Osteocyte (in vitro differentiated cells): ENCODE data around the gene KIAA1755. TPM values are rescaled to one million over a fixed set of nuclear protein-coding genes. Genes with fewer than 3 reads are reported as not detected.
"Not testable (repeated sequence)": the region's sequence is repeated elsewhere in the genome, so short reads cannot be mapped to it uniquely, and the experiment has no call there.

ENCODE experiments used
- DNase-seq: peaks from one replicate; pipeline ENCODE4 v3.0.0; 2021; ENCODE audit warnings: mixed read lengths; ENCODE audit not compliant: unreplicated experiment; ENCODE audit errors: extremely low spot score
- H3K27ac Mint-ChIP-seq: one replicate; pipeline ENCODE4 v1.8.0; 2021; ENCODE audit warnings: mild to moderate bottlenecking, mixed read lengths; ENCODE audit not compliant: unreplicated experiment
- H3K27me3 Mint-ChIP-seq: one replicate; pipeline ENCODE4 v1.8.0; 2021; ENCODE audit warnings: mixed read lengths; ENCODE audit not compliant: unreplicated experiment
- H3K36me3 Mint-ChIP-seq: one replicate; pipeline ENCODE4 v1.8.0; 2021; ENCODE audit warnings: mixed read lengths; ENCODE audit not compliant: unreplicated experiment
- H3K4me1 Mint-ChIP-seq: one replicate; pipeline ENCODE4 v1.8.0; 2021; ENCODE audit warnings: mixed read lengths; ENCODE audit not compliant: unreplicated experiment
- H3K4me3 Mint-ChIP-seq: one replicate; pipeline ENCODE4 v1.8.0; 2021; ENCODE audit warnings: mild to moderate bottlenecking, moderate library complexity, mixed read lengths; ENCODE audit not compliant: unreplicated experiment
- H3K9me3 Mint-ChIP-seq: one replicate; pipeline ENCODE4 v1.8.0; 2021; ENCODE audit warnings: mixed read lengths; ENCODE audit not compliant: unreplicated experiment
- total RNA-seq: library from RNA; stranded (reverse); gene quantifications from 2 replicates; pipeline ENCODE4 v1.2.1, GENCODE V29; 2021
- TF ChIP-seq, protein P1 (sequence below): fragments of 200-600 bp; sonication (generic); IDR thresholded peaks from 2 replicates; pipeline ENCODE4 v1.5.0; 2021; ENCODE audit warnings: antibody characterized with exemption, mild to moderate bottlenecking, moderate library complexity

KIAA1755 gene
- total RNA-seq, 1 donor from 2014 or later, result 50.2 TPM

DNA sequence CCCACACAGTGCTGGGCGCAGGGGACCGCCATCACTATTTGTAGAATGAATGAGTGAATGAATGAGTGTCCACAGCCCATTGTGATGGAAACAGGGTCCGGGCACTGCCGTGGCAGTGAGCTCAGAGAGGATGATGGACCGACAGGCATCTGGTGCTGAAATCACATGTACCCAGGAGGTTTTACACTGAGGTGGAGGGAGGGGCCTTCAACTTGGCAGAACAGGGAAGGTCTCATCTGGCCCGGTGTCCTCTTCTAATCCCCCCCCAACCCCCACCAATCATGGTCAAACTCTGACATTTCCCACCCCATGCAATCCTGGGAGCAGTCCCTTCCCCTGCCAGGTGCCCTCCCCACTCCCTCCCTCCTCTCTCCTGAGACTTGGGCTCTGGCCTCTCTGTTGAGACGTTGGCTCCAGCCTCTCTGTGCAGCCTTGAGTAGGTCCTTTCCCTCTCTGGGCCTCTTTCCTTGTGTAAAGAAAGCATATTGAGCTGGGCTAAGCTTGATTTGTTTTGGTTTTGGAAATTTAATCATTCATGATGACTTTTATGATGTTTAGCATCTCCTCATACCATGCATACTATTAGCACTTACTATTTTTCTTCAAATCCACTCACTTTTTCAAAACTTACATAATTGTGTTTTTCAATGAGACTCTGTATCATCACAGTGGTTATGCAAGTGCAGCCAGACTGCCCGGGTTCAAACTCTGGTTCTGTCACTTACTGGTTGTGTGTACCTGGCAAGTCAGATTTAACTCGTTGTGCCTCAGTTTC is 10.8 kb downstream of the KIAA1755 start:
- H3K9me3 Mint-ChIP-seq, result no peaks in the 10 kb centered on the region
- no peak for DNase-seq
- H3K27ac Mint-ChIP-seq, result no peak overlapping the region
- peaks cover 28% of the 10 kb centered on the region for H3K36me3 Mint-ChIP-seq
- H3K27me3 Mint-ChIP-seq, result no peaks in the 10 kb centered on the region
- H3K4me3 Mint-ChIP-seq, result no peak overlapping the region
- TF ChIP-seq, protein P1, sequence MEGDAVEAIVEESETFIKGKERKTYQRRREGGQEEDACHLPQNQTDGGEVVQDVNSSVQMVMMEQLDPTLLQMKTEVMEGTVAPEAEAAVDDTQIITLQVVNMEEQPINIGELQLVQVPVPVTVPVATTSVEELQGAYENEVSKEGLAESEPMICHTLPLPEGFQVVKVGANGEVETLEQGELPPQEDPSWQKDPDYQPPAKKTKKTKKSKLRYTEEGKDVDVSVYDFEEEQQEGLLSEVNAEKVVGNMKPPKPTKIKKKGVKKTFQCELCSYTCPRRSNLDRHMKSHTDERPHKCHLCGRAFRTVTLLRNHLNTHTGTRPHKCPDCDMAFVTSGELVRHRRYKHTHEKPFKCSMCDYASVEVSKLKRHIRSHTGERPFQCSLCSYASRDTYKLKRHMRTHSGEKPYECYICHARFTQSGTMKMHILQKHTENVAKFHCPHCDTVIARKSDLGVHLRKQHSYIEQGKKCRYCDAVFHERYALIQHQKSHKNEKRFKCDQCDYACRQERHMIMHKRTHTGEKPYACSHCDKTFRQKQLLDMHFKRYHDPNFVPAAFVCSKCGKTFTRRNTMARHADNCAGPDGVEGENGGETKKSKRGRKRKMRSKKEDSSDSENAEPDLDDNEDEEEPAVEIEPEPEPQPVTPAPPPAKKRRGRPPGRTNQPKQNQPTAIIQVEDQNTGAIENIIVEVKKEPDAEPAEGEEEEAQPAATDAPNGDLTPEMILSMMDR, result no peak
- H3K4me1 Mint-ChIP-seq, result peaks cover 49% of the 10 kb centered on the region

DNA sequence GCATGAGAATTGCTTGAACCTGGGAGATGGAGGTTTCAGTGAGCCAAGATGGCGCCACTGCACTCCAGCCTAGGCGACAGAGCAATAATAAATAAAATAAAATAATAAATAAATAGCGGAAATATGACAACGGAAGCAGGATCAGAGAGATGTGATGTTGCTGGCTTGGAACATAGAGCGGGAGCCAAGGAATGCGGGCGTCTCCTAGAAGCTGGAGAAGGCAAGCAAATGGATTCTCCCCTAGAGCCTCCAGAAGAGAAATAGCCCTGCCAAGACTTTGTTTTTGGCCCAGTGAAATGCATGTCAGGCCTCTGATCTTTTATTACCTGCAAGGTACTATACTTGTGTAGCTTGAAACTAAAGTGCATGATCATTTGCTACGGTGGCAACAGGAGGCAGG is 12.4 kb downstream of the KIAA1755 start:
- Mint-ChIP-seq H3K27ac (no peak overlapping the region), H3K36me3 (peaks cover 43% of the 10 kb centered on the region), H3K4me3 (no peak overlapping the region), H3K9me3 (peaks cover 2% of the 10 kb centered on the region), H3K27me3 (no peaks in the 10 kb centered on the region), H3K4me1 (peaks cover 38% of the 10 kb centered on the region)
- no peak for DNase-seq
- TF ChIP-seq, protein P1, result no peak

- H3K9me3 Mint-ChIP-seq, H3K27me3 Mint-ChIP-seq, H3K27ac Mint-ChIP-seq, DNase-seq, H3K4me3 Mint-ChIP-seq: not testable (repeated sequence)
- Mint-ChIP-seq H3K4me1 (peaks cover 34% of the 10 kb centered on the region), H3K36me3 (peaks cover 47% of the 10 kb centered on the region)
Measured at GRCh38 chr20:38247725-38248124, 12.8 kb downstream of the KIAA1755 start.

DNA sequence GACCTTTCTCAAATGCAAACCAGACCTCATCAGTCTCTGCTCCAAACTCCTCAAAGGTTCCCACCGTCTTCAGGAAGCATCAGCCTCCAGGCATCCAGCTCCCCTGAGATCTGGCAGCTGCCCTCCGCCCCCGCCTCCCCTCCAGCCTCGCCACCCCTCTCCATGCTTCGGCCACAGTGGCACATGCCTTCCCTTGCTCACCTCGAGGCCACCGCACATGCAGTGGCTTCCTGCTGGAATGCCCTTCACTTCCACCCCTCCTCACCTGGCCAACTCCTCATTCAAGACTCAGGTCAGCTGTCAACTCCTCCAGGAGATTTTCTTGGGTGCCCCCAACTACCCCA is 13.4 kb downstream of the KIAA1755 start:
- no peaks in the 10 kb centered on the region for H3K27me3 Mint-ChIP-seq
- TF ChIP-seq, protein P1, result no peak

GRCh38 chr20:38246357-38247165 is 14.0 kb downstream of the KIAA1755 start:
- TF ChIP-seq, protein P1, result no peak
- H3K36me3 Mint-ChIP-seq, result peaks cover 57% of the 10 kb centered on the region
- H3K27ac Mint-ChIP-seq, result peak overlapping the region; percentile 41
- no peak for DNase-seq
- H3K4me1 Mint-ChIP-seq, result peaks cover 27% of the 10 kb centered on the region
- H3K9me3 Mint-ChIP-seq, result peaks cover 6% of the 10 kb centered on the region
- H3K4me3 Mint-ChIP-seq, result no peak overlapping the region
- no peaks in the 10 kb centered on the region for H3K27me3 Mint-ChIP-seq

More for the DNA sequence above, 13.4 kb downstream of the KIAA1755 start:
- DNase-seq, result no peak
- Mint-ChIP-seq H3K36me3 (peaks cover 52% of the 10 kb centered on the region), H3K4me3 (no peak overlapping the region), H3K9me3 (peaks cover 6% of the 10 kb centered on the region), H3K4me1 (peaks cover 28% of the 10 kb centered on the region), H3K27ac (peak overlapping the region; percentile 32)
